Measurements from ENCODE around the gene LRPAP1.

DNA sequence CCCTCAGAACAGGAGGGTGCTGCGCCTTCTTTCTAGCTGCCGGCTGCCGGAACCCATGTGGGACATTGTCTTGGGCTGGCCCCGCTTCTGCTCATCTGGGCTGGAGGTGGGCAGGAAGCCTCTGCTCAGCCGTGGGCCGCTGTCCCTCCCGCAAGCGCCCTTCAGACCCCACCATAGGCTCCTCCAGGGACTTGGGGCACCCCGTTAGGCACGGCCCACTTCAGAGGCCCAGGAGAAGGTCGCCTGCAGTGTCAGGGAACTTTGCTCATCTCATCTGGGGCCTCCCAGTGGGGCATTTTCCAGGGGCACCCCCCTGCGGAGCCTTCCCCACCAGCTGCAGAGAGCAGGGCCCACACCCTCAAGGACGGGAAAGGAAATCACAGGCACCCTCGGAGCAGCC is 36.2 kb downstream of the LRPAP1 start:
- TF ChIP-seq, protein P1, sequence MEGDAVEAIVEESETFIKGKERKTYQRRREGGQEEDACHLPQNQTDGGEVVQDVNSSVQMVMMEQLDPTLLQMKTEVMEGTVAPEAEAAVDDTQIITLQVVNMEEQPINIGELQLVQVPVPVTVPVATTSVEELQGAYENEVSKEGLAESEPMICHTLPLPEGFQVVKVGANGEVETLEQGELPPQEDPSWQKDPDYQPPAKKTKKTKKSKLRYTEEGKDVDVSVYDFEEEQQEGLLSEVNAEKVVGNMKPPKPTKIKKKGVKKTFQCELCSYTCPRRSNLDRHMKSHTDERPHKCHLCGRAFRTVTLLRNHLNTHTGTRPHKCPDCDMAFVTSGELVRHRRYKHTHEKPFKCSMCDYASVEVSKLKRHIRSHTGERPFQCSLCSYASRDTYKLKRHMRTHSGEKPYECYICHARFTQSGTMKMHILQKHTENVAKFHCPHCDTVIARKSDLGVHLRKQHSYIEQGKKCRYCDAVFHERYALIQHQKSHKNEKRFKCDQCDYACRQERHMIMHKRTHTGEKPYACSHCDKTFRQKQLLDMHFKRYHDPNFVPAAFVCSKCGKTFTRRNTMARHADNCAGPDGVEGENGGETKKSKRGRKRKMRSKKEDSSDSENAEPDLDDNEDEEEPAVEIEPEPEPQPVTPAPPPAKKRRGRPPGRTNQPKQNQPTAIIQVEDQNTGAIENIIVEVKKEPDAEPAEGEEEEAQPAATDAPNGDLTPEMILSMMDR (conservative IDR thresholded peaks at IDR 0.05; ENCODE audit: low read depth, low read length), result no peak
- TF ChIP-seq EZH2 (IDR thresholded peaks at IDR 0.05; ENCODE audit: borderline replicate concordance, low read depth, low read length, poor library complexity, severe bottlenecking), result no peak
